ENCODE results near the gene KCNC3. TPM values are rescaled to one million over a fixed set of nuclear protein-coding genes. Genes with fewer than 3 reads are reported as not detected.

The KCNC3 gene
- total RNA-seq, 3 donors from 2014 or later (not counting 1 experiment from before 2014, with no cell fraction given): 0.57 to 3.2 (median 0.68) TPM

DNA sequence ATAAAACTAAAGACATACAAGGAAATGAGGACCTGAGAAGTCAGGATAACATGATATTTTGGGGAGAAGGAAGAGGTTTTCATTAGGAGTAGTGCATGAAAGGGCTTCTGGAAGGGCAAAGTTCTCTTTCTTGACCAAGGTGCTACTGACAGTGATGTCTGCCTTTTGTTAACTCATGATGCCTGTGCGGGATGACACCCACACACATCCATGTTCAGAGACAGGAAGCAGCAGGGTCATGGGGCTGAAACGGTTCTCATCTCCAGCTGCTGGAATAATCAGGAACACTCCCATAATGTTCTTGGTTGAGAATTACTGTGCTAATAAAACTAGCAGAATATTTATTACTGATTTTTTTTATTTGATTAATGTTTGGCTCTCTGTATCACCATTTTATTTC lies 29.1 kb downstream of the KCNC3 start:
- no peak overlapping the region for H3K27ac ChIP-seq (ENCODE audit: low read length)
- no peaks in the 10 kb centered on the region for H3K27me3 ChIP-seq (ENCODE audit: control insufficient read depth, insufficient read depth, low read length)
- intact Hi-C loops (cut with micrococcal nuclease): no loop called here
- H3K4me1 Mint-ChIP-seq: no peaks in the 10 kb centered on the region
- H3K4me1 ChIP-seq (ENCODE audit: control insufficient read depth, insufficient read depth, low read length): no peaks in the 10 kb centered on the region
- H3K9me3 Mint-ChIP-seq: no peaks in the 10 kb centered on the region
- H3K36me3 Mint-ChIP-seq: no peaks in the 10 kb centered on the region
- peaks cover 11 to 21% of the 10 kb centered on the region in 2 donors for H3K27me3 Mint-ChIP-seq (ENCODE audit: low read depth in 2 of 2)
- WGBS (ENCODE audit: insufficient coverage): 83% methylated on average over 1 of the region's 2 CpGs
- no peaks in the 10 kb centered on the region for H3K36me3 ChIP-seq (ENCODE audit: control insufficient read depth, insufficient read depth, low read length)
- TF ChIP-seq CTCF (IDR thresholded peaks at IDR 0.05): no peak
- H3K27ac Mint-ChIP-seq: no peak overlapping the region
- no peak for ATAC-seq
- no peak for DNase-seq
- no peaks in the 10 kb centered on the region for H3K9me3 ChIP-seq (ENCODE audit: control insufficient read depth, insufficient read depth, low read length)
- H3K4me3 Mint-ChIP-seq: no peak overlapping the region
- H3K4me3 ChIP-seq (ENCODE audit: low read length): no peak overlapping the region

GRCh38 chr19:50293263-50294004 lies 35.7 kb downstream of the KCNC3 start:
- Histone ChIP-seq H3K27me3 (ENCODE audit: control insufficient read depth, insufficient read depth, low read length) (no peaks in the 10 kb centered on the region), H3K27ac (ENCODE audit: low read length) (no peak overlapping the region), H3K4me1 (ENCODE audit: control insufficient read depth, insufficient read depth, low read length) (no peaks in the 10 kb centered on the region), H3K9me3 (ENCODE audit: control insufficient read depth, insufficient read depth, low read length) (peaks cover 3% of the 10 kb centered on the region), H3K4me3 (ENCODE audit: low read length) (no peak overlapping the region), H3K36me3 (ENCODE audit: control insufficient read depth, insufficient read depth, low read length) (no peaks in the 10 kb centered on the region)
- H3K4me1 Mint-ChIP-seq: no peaks in the 10 kb centered on the region
- no peak overlapping the region for H3K4me3 Mint-ChIP-seq
- peaks cover 10 to 14% of the 10 kb centered on the region in 2 donors for H3K27me3 Mint-ChIP-seq (ENCODE audit: low read depth in 2 of 2)
- DNase-seq: no peak
- no peaks in the 10 kb centered on the region for H3K36me3 Mint-ChIP-seq
- 64% methylated on average over 9 of the region's 14 CpGs for WGBS (ENCODE audit: insufficient coverage)
- TF ChIP-seq CTCF (IDR thresholded peaks at IDR 0.05): no peak
- H3K9me3 Mint-ChIP-seq: peaks cover 0 to 2% of the 10 kb centered on the region in 2 donors
- ATAC-seq: no peak
- intact Hi-C loops (cut with micrococcal nuclease): no loop called here
- H3K27ac Mint-ChIP-seq: no peak overlapping the region

GRCh38 chr19:50292216-50292827 lies 36.9 kb downstream of the KCNC3 start:
- DNase-seq: no peak
- H3K4me1 ChIP-seq (ENCODE audit: control insufficient read depth, insufficient read depth, low read length): no peaks in the 10 kb centered on the region
- intact Hi-C loops (cut with micrococcal nuclease): no loop called here

More at GRCh38 chr19:50292216-50292827, 36.9 kb downstream of the KCNC3 start:
- no peaks in the 10 kb centered on the region for H3K36me3 ChIP-seq (ENCODE audit: control insufficient read depth, insufficient read depth, low read length)
- Mint-ChIP-seq H3K4me3 (no peak overlapping the region), H3K4me1 (no peaks in the 10 kb centered on the region), H3K27me3 (ENCODE audit: low read depth in 2 of 2) (peaks cover 10 to 14% of the 10 kb centered on the region in 2 donors), H3K36me3 (no peaks in the 10 kb centered on the region), H3K27ac (no peak overlapping the region), H3K9me3 (peaks cover 0 to 2% of the 10 kb centered on the region in 2 donors)
- 74% methylated on average over 11 of the region's 11 CpGs for WGBS (ENCODE audit: insufficient coverage)
- TF ChIP-seq CTCF (IDR thresholded peaks at IDR 0.05): no peak
- H3K9me3 ChIP-seq (ENCODE audit: control insufficient read depth, insufficient read depth, low read length): peaks cover 3% of the 10 kb centered on the region
- no peak for ATAC-seq
- no peaks in the 10 kb centered on the region for H3K27me3 ChIP-seq (ENCODE audit: control insufficient read depth, insufficient read depth, low read length)
- no peak overlapping the region for H3K27ac ChIP-seq (ENCODE audit: low read length)
- no peak overlapping the region for H3K4me3 ChIP-seq (ENCODE audit: low read length)
